ENCODE results near the gene RIMBP3C.
"Not testable (repeated sequence)": the region's sequence is repeated elsewhere in the genome, so short reads cannot be mapped to it uniquely, and the experiment has no call there.

DNA sequence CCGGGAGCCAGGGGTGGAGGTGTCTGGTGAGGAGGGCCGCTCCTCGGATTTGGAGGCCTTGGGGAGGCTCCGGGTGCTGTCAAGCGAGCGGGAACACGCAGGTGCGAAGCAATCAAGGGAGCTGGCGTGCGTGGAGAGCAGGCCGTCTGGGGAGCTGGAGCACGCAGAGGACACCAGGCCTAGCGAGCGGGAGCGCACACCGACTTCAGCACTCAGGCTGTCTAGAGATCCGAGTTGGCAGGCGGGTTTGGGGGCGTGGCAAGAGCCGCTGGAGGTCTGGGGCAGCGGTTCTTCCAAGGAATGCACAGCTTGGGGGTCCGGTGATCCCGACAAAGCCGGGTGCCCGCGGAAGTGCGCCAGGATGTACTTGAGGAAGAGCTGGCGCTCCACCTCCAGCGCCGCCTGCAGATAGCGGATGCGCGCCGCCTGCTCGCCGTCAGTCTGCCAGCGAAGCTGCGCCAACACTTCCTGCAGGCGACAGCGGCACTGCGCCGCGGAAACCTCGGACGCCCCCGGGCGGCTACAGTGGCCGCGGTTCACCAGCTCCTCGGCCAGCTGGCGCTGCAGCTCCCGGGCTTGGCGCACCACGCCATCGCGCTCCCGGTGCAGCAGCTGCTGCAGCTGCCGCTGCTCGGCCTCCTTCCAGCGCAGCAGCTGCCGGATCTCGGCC is 1.1 kb downstream of the RIMBP3C start:
- not testable (repeated sequence) for TF ChIP-seq POLR2AphosphoS5, POLR2A (IDR thresholded peaks at IDR 0.05)
- TF ChIP-seq, protein P1, sequence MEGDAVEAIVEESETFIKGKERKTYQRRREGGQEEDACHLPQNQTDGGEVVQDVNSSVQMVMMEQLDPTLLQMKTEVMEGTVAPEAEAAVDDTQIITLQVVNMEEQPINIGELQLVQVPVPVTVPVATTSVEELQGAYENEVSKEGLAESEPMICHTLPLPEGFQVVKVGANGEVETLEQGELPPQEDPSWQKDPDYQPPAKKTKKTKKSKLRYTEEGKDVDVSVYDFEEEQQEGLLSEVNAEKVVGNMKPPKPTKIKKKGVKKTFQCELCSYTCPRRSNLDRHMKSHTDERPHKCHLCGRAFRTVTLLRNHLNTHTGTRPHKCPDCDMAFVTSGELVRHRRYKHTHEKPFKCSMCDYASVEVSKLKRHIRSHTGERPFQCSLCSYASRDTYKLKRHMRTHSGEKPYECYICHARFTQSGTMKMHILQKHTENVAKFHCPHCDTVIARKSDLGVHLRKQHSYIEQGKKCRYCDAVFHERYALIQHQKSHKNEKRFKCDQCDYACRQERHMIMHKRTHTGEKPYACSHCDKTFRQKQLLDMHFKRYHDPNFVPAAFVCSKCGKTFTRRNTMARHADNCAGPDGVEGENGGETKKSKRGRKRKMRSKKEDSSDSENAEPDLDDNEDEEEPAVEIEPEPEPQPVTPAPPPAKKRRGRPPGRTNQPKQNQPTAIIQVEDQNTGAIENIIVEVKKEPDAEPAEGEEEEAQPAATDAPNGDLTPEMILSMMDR (IDR thresholded peaks at IDR 0.05): not testable (repeated sequence)

Data from prostate gland (tissue), 2 donors.